T-helper 2 cell (primary cell): ENCODE measurements around the gene TMEM245.
A peak's percentile ranks its signal among the peaks of the same experiment; 100 is the strongest.

Experiments used
- DNase-seq, 5 experiments: peaks; one replicate each; pipeline versions ENCODE4 v3.0.0 to v3.0.0-alpha.2; 2012 to 2022

TMEM245 gene

GRCh38 chr9:109100543-109101201, 19.1 kb downstream of the TMEM245 start:
- peak in 1 of 5 experiments; percentile 54 for DNase-seq

- DNase-seq, result no peak
Observed at GRCh38 chr9:109098960-109099308, 20.8 kb downstream of the TMEM245 start.

- peak in 1 of 5 experiments; percentile 85 for DNase-seq
Observed at GRCh38 chr9:109098171-109098959, 21.4 kb downstream of the TMEM245 start.

- DNase-seq, result no peak
Observed at GRCh38 chr9:109097146-109097545, 22.6 kb downstream of the TMEM245 start.

- peak in 1 of 5 experiments; percentile 19 for DNase-seq
Observed at GRCh38 chr9:109095321-109095720, 24.4 kb downstream of the TMEM245 start.

- DNase-seq, result no peak
Observed at GRCh38 chr9:109094268-109094667, 25.5 kb downstream of the TMEM245 start.

GRCh38 chr9:109092587-109092986, 27.2 kb downstream of the TMEM245 start:
- no peak for DNase-seq

- DNase-seq, result peak in 1 of 5 experiments; percentile 77
Observed at GRCh38 chr9:109092051-109092580, 27.6 kb downstream of the TMEM245 start.

GRCh38 chr9:109088221-109088620, 31.5 kb downstream of the TMEM245 start:
- no peak for DNase-seq

GRCh38 chr9:109087795-109088194, 32.0 kb downstream of the TMEM245 start:
- DNase-seq, result no peak

- no peak for DNase-seq
Observed at GRCh38 chr9:109086221-109086620, 33.5 kb downstream of the TMEM245 start.

GRCh38 chr9:109085510-109085909, 34.2 kb downstream of the TMEM245 start:
- DNase-seq, result no peak

GRCh38 chr9:109083813-109084405, 35.8 kb downstream of the TMEM245 start:
- no peak for DNase-seq

GRCh38 chr9:109083141-109083540, 36.6 kb downstream of the TMEM245 start:
- no peak for DNase-seq

- DNase-seq, result peak in 1 of 5 experiments; percentile 39
Observed at GRCh38 chr9:109082091-109082620, 37.6 kb downstream of the TMEM245 start.

GRCh38 chr9:109074236-109074889, 45.4 kb downstream of the TMEM245 start:
- no peak for DNase-seq

GRCh38 chr9:109072821-109073435, 46.8 kb downstream of the TMEM245 start:
- no peak for DNase-seq

GRCh38 chr9:109072133-109072692, 47.5 kb downstream of the TMEM245 start:
- DNase-seq, result no peak

- DNase-seq, result no peak
Observed at GRCh38 chr9:109068764-109069163, 51.0 kb downstream of the TMEM245 start.

GRCh38 chr9:109064963-109065702, 54.6 kb downstream of the TMEM245 start:
- DNase-seq, result no peak

- DNase-seq, result no peak
Observed at GRCh38 chr9:109063760-109064159, 56.0 kb downstream of the TMEM245 start.
